HG02852 (cell line): Measurements from ENCODE around the gene PM20D2.
"Not testable (repeated sequence)": the region's sequence is repeated elsewhere in the genome, so short reads cannot be mapped to it uniquely, and the experiment has no call there.

Source experiments
- ATAC-seq: cut with Tn5 transposase; IDR thresholded peaks from one replicate; pipeline ENCODE4 v1.9.1; 2021; ENCODE audit warnings: mild to moderate bottlenecking, moderate library complexity; ENCODE audit not compliant: unreplicated experiment

Gene PM20D2

DNA sequence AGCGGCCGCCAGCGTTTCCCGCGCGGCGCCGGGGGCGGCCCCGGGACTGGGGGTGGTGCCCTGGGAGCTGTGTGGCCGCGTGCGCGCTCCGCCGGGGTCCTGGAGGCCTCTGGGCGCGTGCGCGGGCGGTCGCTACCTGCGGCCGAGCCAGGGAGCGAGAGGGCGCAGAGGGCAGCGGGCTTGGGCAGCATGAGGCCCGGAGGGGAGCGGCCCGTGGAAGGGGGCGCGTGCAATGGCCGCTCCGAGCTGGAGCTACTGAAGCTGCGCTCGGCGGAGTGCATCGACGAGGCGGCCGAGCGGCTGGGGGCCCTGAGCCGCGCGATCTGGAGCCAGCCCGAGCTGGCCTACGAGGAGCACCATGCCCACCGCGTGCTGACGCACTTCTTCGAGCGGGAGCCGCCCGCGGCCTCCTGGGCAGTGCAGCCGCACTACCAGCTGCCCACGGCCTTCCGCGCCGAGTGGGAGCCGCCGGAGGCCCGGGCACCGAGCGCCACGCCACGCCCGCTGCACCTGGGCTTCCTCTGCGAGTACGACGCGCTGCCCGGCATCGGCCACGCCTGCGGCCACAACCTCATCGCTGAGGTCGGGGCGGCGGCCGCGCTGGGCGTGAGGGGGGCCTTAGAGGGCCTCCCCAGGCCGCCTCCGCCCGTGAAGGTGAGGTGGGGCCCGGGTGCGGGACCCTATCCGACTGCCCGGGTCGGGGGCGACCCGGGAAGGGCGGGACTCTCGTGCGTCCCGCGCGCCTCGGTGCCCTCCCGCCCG, at the start of gene PM20D2:
TSS of gene PM20D2 (plus strand) at position 100 of the 762 bp plus-strand sequence. CDS start at position 190, 90 bp downstream.
- ATAC-seq, result peak; percentile 67

GRCh38 chr6:89098461-89098860, 47.4 kb upstream of the PM20D2 start:
- ATAC-seq, result peak; percentile 61

GRCh38 chr6:89100114-89100513, 45.7 kb upstream of the PM20D2 start:
- no peak for ATAC-seq

- no peak for ATAC-seq
Observed at GRCh38 chr6:89110284-89110683, 35.6 kb upstream of the PM20D2 start.

GRCh38 chr6:89111933-89112332, 33.9 kb upstream of the PM20D2 start:
- no peak for ATAC-seq

DNA sequence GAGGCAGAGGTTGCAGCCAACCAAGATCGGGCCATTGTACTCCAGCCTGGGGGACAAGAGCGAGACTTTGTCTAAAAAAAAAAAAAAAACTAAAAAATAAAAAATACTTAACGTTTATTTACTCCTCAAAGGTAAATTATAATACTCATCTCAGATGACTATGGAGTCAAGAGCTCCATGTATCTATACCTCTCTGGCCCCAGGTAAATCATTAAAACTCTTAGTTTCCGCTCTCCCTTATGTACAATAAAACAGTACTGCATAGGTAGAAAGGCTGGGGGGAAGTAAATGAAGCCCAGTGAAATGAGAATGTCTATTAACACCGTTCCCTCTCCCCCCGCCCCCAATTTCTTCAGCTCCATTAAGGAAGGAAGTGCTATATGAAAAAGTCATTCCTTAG, 29.2 kb upstream of the PM20D2 start:
- ATAC-seq, result no peak

GRCh38 chr6:89117211-89118108, 28.4 kb upstream of the PM20D2 start, which contains the start of gene SRSF12:
Gene SRSF12 (minus strand): TSS chr6:89118071. CDS start chr6:89117887, 184 bp downstream.
- peak; percentile 81 for ATAC-seq

- no peak for ATAC-seq
Observed at GRCh38 chr6:89118931-89119330, 26.9 kb upstream of the PM20D2 start.

GRCh38 chr6:89120371-89120770, 25.5 kb upstream of the PM20D2 start:
- ATAC-seq, result no peak

DNA sequence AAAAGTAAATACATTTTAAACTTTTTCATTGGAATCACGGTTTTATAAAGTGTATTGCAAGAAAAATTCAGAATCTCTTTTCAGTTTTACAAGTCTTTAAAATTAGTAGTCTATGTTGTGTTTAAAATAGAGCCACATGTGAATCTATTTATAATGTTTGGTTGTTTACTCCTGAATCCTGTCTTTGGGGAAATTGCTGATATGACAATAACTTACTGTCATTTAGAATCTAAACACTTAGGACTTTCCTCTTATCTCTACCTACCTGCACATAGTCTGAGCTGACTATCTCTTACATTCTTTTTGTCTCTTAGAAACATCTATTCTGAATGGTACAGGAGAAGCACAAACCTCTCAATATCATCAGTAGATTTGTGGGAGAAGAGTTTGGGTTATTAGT, 23.9 kb upstream of the PM20D2 start:
- ATAC-seq, result no peak

- no peak for ATAC-seq
Observed at GRCh38 chr6:89122625-89123024, 23.2 kb upstream of the PM20D2 start.

GRCh38 chr6:89128256-89128671, 17.6 kb upstream of the PM20D2 start:
- ATAC-seq, result not testable (repeated sequence)

GRCh38 chr6:89131599-89131998, 14.3 kb upstream of the PM20D2 start:
- ATAC-seq, result no peak

DNA sequence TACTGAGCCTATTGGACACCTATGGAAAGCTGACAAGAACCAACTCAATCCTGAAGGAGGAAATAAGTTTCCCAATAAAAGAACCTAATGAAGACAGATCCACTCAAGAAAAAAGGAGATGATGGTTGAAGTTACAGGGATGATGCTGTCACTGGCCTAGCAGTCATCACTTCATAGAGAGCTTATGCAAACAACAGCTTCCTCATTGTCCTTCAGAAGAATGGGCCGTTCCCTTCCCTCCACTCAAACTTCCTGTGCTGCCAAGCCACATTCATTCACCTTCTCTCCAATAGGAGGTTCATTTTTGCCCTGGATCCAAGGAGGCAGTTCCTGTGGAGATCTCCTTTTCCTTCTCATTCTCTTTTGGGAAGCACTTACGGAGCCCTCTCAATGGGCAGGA, 13.8 kb upstream of the PM20D2 start:
- no peak for ATAC-seq

GRCh38 chr6:89133981-89134380, 11.9 kb upstream of the PM20D2 start:
- no peak for ATAC-seq

DNA sequence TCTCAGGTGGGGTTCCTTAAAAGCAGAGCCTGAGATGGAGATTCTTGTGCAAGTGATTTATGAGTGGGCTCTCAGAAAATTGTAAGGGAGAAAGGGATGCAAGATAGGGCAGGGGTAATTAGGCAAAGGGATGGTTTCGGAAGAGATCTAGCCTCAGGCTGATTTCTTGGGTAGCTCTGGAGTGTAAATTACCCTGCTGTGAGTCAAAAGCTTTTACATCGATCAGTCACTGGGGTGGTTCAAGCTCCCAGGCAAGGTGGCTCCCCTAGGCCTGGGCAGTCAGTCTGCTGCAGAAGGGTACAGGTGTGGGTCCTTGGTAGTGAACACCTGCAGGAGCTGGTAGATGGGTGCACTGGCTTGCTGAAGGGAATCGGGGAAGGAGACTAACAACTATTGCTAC, 11.1 kb upstream of the PM20D2 start:
- no peak for ATAC-seq

DNA sequence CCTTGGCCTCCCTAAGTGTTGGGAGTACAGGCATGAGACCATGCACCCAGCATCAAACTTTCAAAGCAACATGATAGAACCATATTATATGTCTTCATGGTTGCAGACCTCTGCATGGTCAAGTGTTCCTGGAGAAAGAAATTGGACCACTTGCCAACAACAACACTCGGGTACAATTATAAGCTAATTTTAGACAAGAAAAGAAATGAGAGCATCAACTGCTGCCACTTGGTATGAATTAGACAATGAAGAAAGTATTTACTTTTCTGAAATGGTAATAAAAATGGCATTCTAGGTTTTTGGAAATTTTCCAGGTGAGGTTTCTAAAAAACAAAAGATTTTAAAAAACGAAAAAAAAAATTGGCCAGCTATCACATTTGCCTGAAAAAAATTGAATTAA, 7.7 kb upstream of the PM20D2 start:
- ATAC-seq, result no peak

GRCh38 chr6:89139509-89140346, 6.1 kb upstream of the PM20D2 start:
- no peak for ATAC-seq

DNA sequence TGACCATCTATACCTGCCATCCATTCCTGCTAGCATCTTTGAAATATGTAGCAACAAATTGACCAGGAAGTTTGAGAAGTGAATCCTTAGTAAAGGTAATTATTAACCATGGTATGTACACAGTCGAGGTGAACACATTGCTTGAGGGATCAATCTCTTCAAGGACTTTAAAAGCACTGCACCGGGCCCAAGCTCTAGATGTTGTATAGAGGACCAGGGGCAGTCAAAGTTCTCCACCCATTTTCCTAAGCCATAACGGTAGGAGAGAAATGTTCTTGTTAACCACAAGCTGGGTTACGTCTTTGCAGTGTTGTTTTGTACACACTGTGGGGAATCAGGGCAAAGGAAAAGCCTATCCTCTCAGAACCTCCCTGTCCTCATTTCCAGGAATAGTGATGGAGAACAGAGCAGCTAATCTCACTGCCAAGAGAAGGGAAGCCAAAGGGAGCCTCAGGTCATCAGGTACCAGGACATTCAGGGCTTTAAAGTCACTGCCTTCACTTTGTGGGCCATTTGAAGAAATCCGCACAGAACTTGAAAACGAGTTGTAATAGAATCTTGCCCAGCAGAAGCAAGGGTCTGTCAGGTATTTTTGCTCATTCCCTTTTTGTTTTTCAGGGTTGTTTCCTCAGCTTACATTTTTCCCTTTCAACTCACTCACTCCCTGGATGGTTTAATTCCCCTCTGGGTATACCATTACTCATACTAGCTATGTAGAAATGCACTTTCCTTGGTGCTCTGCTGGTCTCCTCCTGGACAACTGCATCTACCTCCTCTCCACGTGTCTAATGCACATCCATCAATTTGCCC, 5.3 kb upstream of the PM20D2 start:
- no peak for ATAC-seq

- peak; percentile 42 for ATAC-seq
Observed at GRCh38 chr6:89144354-89144906, 1.4 kb upstream of the PM20D2 start.
